Ishikawa (cell line): ENCODE results near the gene HS3ST4.

Experiments used
- CEBPB ChIP-seq: IDR thresholded peaks from 2 replicates; pipeline ENCODE4 v1.6.1; 2012
- CREB1 ChIP-seq: IDR thresholded peaks from 2 replicates; pipeline ENCODE4 v1.6.1; 2012; ENCODE audit warnings: low read depth
- EGR1 ChIP-seq: IDR thresholded peaks from 2 replicates; pipeline ENCODE4 v1.6.1; 2012
- EP300 ChIP-seq: IDR thresholded peaks from 2 replicates; pipeline ENCODE4 v1.6.1; 2012; ENCODE audit warnings: borderline replicate concordance
- FOXM1 ChIP-seq: IDR thresholded peaks from 2 replicates; pipeline ENCODE4 v1.6.1; 2012; ENCODE audit warnings: low read depth, borderline replicate concordance
- NFIC ChIP-seq: IDR thresholded peaks from 2 replicates; pipeline ENCODE4 v1.6.1; 2012
- RAD21 ChIP-seq: IDR thresholded peaks from 2 replicates; pipeline ENCODE4 v1.6.1; 2012; ENCODE audit warnings: low read depth
- TAF1 ChIP-seq: IDR thresholded peaks from 2 replicates; pipeline ENCODE4 v1.6.1; 2012; ENCODE audit warnings: low read depth, mild to moderate bottlenecking
- TCF12 ChIP-seq: IDR thresholded peaks from 2 replicates; pipeline ENCODE4 v1.6.1; 2012; ENCODE audit warnings: low read depth
- TEAD4 ChIP-seq: IDR thresholded peaks from 2 replicates; pipeline ENCODE4 v1.6.1; 2012
- YY1 ChIP-seq: IDR thresholded peaks from 2 replicates; pipeline ENCODE4 v1.6.1; 2012; ENCODE audit warnings: low read depth
- ZBTB7A ChIP-seq: IDR thresholded peaks from 2 replicates; pipeline ENCODE4 v1.6.1; 2012; ENCODE audit warnings: low read depth
- TF ChIP-seq, protein P1 (sequence below): IDR thresholded peaks from 2 replicates; pipeline ENCODE4 v1.6.1; 2012; ENCODE audit warnings: low read depth, mild to moderate bottlenecking
- TF ChIP-seq, protein P2 (sequence below): IDR thresholded peaks from 2 replicates; pipeline ENCODE4 v1.6.1; 2012
- TF ChIP-seq, protein P3 (sequence below): IDR thresholded peaks from 2 replicates; pipeline ENCODE4 v1.6.1; 2012

The HS3ST4 gene

DNA sequence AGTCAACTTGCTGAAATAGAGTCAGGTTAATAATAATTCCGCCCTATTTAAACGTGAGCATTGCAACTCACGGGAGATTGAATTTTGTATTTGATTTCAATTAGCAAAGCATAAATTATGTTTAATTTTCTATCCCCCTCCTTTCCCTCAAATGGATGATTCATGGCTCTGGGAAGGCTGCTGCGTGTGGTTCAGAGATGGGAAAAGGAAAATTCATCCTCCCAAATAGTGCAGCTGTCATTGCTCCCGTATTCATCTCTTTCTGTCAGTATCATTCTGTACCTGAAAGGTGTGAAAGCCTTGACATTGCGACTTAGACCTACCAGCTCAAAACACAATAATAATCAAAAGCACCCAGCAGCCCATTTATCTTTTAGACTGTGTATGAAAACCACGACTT lies 447.3 kb downstream of the HS3ST4 start:
- no peak for TF ChIP-seq YY1
- no peak for TF ChIP-seq TCF12
- no peak for TF ChIP-seq EP300
- TF ChIP-seq, protein P1, sequence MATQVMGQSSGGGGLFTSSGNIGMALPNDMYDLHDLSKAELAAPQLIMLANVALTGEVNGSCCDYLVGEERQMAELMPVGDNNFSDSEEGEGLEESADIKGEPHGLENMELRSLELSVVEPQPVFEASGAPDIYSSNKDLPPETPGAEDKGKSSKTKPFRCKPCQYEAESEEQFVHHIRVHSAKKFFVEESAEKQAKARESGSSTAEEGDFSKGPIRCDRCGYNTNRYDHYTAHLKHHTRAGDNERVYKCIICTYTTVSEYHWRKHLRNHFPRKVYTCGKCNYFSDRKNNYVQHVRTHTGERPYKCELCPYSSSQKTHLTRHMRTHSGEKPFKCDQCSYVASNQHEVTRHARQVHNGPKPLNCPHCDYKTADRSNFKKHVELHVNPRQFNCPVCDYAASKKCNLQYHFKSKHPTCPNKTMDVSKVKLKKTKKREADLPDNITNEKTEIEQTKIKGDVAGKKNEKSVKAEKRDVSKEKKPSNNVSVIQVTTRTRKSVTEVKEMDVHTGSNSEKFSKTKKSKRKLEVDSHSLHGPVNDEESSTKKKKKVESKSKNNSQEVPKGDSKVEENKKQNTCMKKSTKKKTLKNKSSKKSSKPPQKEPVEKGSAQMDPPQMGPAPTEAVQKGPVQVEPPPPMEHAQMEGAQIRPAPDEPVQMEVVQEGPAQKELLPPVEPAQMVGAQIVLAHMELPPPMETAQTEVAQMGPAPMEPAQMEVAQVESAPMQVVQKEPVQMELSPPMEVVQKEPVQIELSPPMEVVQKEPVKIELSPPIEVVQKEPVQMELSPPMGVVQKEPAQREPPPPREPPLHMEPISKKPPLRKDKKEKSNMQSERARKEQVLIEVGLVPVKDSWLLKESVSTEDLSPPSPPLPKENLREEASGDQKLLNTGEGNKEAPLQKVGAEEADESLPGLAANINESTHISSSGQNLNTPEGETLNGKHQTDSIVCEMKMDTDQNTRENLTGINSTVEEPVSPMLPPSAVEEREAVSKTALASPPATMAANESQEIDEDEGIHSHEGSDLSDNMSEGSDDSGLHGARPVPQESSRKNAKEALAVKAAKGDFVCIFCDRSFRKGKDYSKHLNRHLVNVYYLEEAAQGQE, result no peak
- TF ChIP-seq CEBPB, result no peak
- TF ChIP-seq TEAD4, result no peak
- no peak for TF ChIP-seq FOXM1
- no peak for TF ChIP-seq ZBTB7A

DNA sequence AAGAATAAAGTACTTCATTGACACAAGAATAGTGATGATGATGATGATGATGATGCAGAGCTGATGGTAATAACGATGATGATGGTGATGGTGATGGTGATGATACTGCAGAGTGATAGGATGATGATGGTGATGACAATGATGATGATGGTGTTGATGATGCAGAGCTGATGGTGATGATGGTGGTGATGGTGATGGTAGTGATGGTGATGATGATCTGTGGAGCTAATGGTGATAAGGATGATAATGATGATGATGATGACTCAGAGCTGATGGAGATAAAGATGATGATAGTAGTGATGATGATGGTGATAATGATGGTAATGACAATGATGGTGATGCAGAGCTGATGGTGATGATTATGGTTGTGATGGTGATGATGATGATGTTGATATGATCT lies 448.1 kb downstream of the HS3ST4 start:
- TF ChIP-seq TCF12, result no peak
- TF ChIP-seq, protein P2, sequence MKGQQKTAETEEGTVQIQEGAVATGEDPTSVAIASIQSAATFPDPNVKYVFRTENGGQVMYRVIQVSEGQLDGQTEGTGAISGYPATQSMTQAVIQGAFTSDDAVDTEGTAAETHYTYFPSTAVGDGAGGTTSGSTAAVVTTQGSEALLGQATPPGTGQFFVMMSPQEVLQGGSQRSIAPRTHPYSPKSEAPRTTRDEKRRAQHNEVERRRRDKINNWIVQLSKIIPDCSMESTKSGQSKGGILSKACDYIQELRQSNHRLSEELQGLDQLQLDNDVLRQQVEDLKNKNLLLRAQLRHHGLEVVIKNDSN, result no peak
- TF ChIP-seq CREB1, result no peak
- TF ChIP-seq FOXM1, result no peak
- no peak for TF ChIP-seq TEAD4
- no peak for TF ChIP-seq CEBPB
- TF ChIP-seq EGR1, result no peak
- TF ChIP-seq, protein P1, result no peak
- TF ChIP-seq RAD21, result no peak
- TF ChIP-seq NFIC, result no peak
- no peak for TF ChIP-seq YY1

DNA sequence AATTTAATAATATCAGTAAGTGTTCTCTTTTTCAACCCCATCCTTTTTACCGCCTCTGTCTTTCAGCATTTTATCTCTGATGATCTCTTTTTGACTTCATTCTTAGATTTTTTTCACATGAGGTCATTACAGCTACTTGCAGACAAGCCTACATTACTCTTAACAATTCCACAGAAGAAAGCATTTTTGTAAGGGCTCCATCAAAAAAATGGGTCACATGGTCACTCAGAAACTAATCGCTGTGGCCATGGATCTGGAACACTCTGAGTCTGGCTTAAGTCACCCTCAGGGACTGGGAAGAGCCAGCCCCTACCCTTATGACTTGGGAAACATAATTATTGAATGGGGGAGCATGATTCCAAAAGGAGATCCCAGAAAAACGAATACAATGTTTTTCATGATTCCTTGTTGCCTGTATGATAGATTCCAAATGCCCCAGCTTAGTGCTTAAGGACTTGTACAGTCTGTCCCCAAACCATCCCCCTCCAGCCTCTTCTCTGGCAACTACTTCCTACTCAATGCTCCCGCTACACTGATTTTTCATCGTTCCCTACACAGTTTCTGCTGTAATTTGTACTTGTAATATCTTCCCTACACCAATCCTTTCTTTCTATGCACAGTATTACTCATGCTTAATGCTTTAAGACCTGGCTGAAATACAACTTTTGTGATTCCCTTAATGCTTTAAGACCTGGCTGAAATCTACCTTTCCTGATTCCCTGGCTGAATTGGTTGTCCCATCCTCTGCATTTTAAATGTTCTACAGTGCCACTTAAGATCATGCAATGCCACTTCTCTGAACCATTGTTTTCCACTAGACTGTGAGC lies 457.8 kb downstream of the HS3ST4 start:
- TF ChIP-seq, protein P3, sequence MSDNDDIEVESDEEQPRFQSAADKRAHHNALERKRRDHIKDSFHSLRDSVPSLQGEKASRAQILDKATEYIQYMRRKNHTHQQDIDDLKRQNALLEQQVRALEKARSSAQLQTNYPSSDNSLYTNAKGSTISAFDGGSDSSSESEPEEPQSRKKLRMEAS, result no peak
- TF ChIP-seq CEBPB (no peak), EP300 (no peak), FOXM1 (no peak), CREB1 (no peak), TEAD4 (no peak), TCF12 (no peak), RAD21 (no peak), NFIC (no peak), TAF1 (no peak), YY1 (no peak), EGR1 (no peak), ZBTB7A (no peak)
- TF ChIP-seq, protein P2, result no peak
- TF ChIP-seq, protein P1, result no peak

DNA sequence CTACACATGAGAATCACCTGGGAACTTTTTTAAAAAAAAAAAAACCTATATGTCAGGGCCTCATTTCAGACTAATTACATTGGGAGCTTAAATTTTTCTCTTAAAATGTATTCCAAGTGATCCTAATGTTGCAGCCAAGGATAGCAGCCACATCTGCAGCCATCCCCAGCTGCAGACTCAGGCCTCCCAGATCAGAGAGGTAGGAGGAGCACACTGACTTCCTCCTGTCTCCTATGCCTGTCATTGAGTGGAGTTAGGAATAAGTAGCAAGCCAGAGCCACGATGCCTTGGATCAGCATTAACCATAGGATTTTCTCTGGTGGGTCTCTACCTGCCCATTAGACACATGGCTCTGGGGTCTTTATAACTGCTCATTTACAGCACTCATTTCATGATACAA lies 463.5 kb downstream of the HS3ST4 start:
- TF ChIP-seq TAF1, result no peak
- no peak for TF ChIP-seq EP300
- TF ChIP-seq CEBPB, result no peak
- no peak for TF ChIP-seq FOXM1
- TF ChIP-seq, protein P3, result no peak
- TF ChIP-seq TCF12, result no peak
- no peak for TF ChIP-seq YY1
- TF ChIP-seq, protein P2, result no peak
- TF ChIP-seq, protein P1, result no peak
- no peak for TF ChIP-seq EGR1
- no peak for TF ChIP-seq NFIC
- no peak for TF ChIP-seq RAD21
- no peak for TF ChIP-seq ZBTB7A
- TF ChIP-seq TEAD4, result no peak
